ENCODE data around the gene PSTK. TPM values are rescaled to one million over a fixed set of nuclear protein-coding genes. Genes with fewer than 3 reads are reported as not detected.

The PSTK gene
- total and polyA plus RNA-seq, 10 donors: 1.2 to 4.9 (median 2.7) TPM

- intact Hi-C loops (cut with DNase I; ENCODE audit: low total_unique reads): no loop called here
- no peak overlapping the region for H3K27ac ChIP-seq
- H3K36me3 ChIP-seq: no peaks in the 10 kb centered on the region
- no peak overlapping the region for H3K4me3 ChIP-seq
- H3K4me1 ChIP-seq: no peaks in the 10 kb centered on the region
- DNase-seq: no peak
- H3K27me3 ChIP-seq (replicated peaks in 1 of 7): no peaks in the 10 kb centered on the region
- TF ChIP-seq POLR2A (IDR thresholded peaks at IDR 0.05) (no peak), POLR2AphosphoS5 (IDR thresholded peaks at IDR 0.05) (no peak), CTCF (IDR thresholded peaks at IDR 0.05 in 8 of 11, conservative IDR thresholded peaks at IDR 0.05 in 3 of 11) (no peak)
- WGBS, 5 donors: 73 to 84% (median 75%) methylated on average over 3 of the region's 3 CpGs
- no peaks in the 10 kb centered on the region for H3K9me3 ChIP-seq
Measured at GRCh38 chr10:123021517-123021916, 41.3 kb downstream of the PSTK start.

DNA sequence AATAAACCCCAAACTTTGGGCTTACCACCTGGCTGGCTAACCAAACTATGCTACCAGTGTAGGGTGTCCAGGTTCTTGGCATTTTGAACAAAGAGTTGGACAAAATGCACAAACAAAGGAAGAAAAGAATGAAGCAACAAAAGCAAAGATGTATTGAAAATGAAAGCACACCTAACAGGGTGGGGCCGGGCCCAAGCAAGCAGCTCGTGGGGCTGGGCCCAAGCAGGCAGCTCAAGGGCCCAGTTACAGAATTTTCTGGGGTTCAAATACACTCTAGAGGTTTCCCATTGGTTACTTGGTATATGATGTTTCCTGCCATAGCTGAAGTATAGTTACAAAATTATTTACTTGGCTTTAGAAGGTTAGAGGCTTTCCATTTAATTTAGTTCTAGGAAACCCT, 44.3 kb downstream of the PSTK start:
- WGBS, 5 donors: 82 to 97% (median 86%) methylated on average over 2 of the region's 2 CpGs
- Histone ChIP-seq H3K4me1 (no peaks in the 10 kb centered on the region), H3K36me3 (no peaks in the 10 kb centered on the region), H3K9me3 (no peaks in the 10 kb centered on the region), H3K4me3 (no peak overlapping the region), H3K27me3 (replicated peaks in 1 of 7) (no peaks in the 10 kb centered on the region), H3K27ac (no peak overlapping the region)
- DNase-seq: no peak
- intact Hi-C loops (cut with DNase I; ENCODE audit: low total_unique reads): no loop called here
- TF ChIP-seq POLR2A (IDR thresholded peaks at IDR 0.05) (no peak), CTCF (IDR thresholded peaks at IDR 0.05 in 8 of 11, conservative IDR thresholded peaks at IDR 0.05 in 3 of 11) (no peak), POLR2AphosphoS5 (IDR thresholded peaks at IDR 0.05) (no peak)

GRCh38 chr10:123026302-123026701, 46.1 kb downstream of the PSTK start:
- 63 to 83% (median 66%) methylated on average over 1 of the region's 1 CpG for WGBS, 5 donors
- H3K4me3 ChIP-seq: no peak overlapping the region

GRCh38 chr10:123027861-123028260, 47.7 kb downstream of the PSTK start:
- H3K4me3 ChIP-seq: no peak overlapping the region
- H3K36me3 ChIP-seq: no peaks in the 10 kb centered on the region
- intact Hi-C loops (cut with DNase I; ENCODE audit: low total_unique reads): no loop called here
- no peak for TF ChIP-seq POLR2A (IDR thresholded peaks at IDR 0.05)
- no peak for TF ChIP-seq POLR2AphosphoS5 (IDR thresholded peaks at IDR 0.05)
- TF ChIP-seq CTCF (IDR thresholded peaks at IDR 0.05 in 8 of 11, conservative IDR thresholded peaks at IDR 0.05 in 3 of 11): no peak
- DNase-seq: no peak
- no peaks in the 10 kb centered on the region for H3K4me1 ChIP-seq
- no peak overlapping the region for H3K27ac ChIP-seq
- H3K9me3 ChIP-seq: no peaks in the 10 kb centered on the region
- H3K27me3 ChIP-seq (replicated peaks in 1 of 7): no peaks in the 10 kb centered on the region

More at GRCh38 chr10:123026302-123026701, 46.1 kb downstream of the PSTK start:
- intact Hi-C loops (cut with DNase I; ENCODE audit: low total_unique reads): no loop called here
- Histone ChIP-seq H3K9me3 (no peaks in the 10 kb centered on the region), H3K27me3 (replicated peaks in 1 of 7) (no peaks in the 10 kb centered on the region), H3K36me3 (no peaks in the 10 kb centered on the region), H3K4me1 (no peaks in the 10 kb centered on the region), H3K27ac (no peak overlapping the region)
- no peak for DNase-seq
- TF ChIP-seq POLR2A (IDR thresholded peaks at IDR 0.05) (no peak), POLR2AphosphoS5 (IDR thresholded peaks at IDR 0.05) (no peak)

DNA sequence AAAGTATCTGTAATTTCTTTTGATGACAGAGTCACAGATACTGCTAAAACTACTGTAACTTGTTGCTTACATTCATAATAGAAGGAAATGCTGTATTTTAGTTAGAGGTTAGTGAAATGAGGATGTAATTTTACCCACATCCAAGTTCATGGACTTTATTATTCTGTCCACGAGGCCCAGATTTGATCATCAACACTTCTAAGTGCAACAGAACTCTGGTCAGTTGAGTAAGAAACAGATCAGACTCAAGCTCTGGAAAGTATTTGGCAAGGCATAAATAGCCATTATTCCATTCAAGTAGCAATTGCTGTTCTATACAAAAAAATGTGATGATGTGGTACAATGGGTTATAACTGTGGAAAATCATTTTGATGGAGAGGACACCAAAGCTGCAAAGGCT, 50.9 kb downstream of the PSTK start:
- WGBS, 5 donors: 70 to 90% (median 89%) methylated on average over 1 of the region's 1 CpG
- no peak overlapping the region for H3K27ac ChIP-seq
- peaks cover 0 to 22% (median 8%) of the 10 kb centered on the region in 6 donors for H3K36me3 ChIP-seq
- no peaks in the 10 kb centered on the region for H3K9me3 ChIP-seq
- H3K4me1 ChIP-seq: no peaks in the 10 kb centered on the region
- intact Hi-C loops (cut with DNase I; ENCODE audit: low total_unique reads): no loop called here
- no peaks in the 10 kb centered on the region for H3K27me3 ChIP-seq (replicated peaks in 1 of 7)
- no peak for DNase-seq
- H3K4me3 ChIP-seq: no peak overlapping the region
- TF ChIP-seq POLR2AphosphoS5 (IDR thresholded peaks at IDR 0.05): no peak
- TF ChIP-seq POLR2A (IDR thresholded peaks at IDR 0.05): no peak
- TF ChIP-seq CTCF (IDR thresholded peaks at IDR 0.05 in 8 of 11, conservative IDR thresholded peaks at IDR 0.05 in 3 of 11): no peak
